MM.1S (cell line): ENCODE measurements around the gene IRF2BPL.

ENCODE experiments used
- DNase-seq: peaks from one replicate; pipeline ENCODE4 v3.0.0-alpha.2; 2015
- H2AFZ ChIP-seq: fragments of 300-600 bp; sonication (generic); 2 replicates; pipeline ENCODE4 v1.6.0; 2016; ENCODE audit warnings: antibody characterized with exemption, low read length
- H3F3A ChIP-seq: fragments of 300-600 bp; sonication (generic); 2 replicates; pipeline ENCODE4 v1.6.1; 2016; ENCODE audit warnings: mild to moderate bottlenecking, antibody characterized with exemption, low read length, moderate library complexity, mixed read lengths; ENCODE audit not compliant: insufficient read depth
- H3K27ac ChIP-seq: fragments of 300-600 bp; sonication (generic); 2 replicates; pipeline ENCODE4 v1.5.1; 2016; ENCODE audit warnings: mild to moderate bottlenecking, low read length
- H3K27me3 ChIP-seq: fragments of 300-600 bp; sonication (generic); replicated peaks from 2 replicates; pipeline ENCODE4 v1.6.0; 2016; ENCODE audit warnings: low read length; ENCODE audit not compliant: insufficient read depth
- H3K36me3 ChIP-seq: fragments of 300-600 bp; sonication (generic); replicated peaks from 2 replicates; pipeline ENCODE4 v1.6.1; 2016; ENCODE audit warnings: mild to moderate bottlenecking, low read length, mixed read lengths; ENCODE audit not compliant: insufficient read depth
- H3K4me1 ChIP-seq: fragments of 300-600 bp; sonication (generic); 2 replicates; pipeline ENCODE4 v1.6.1; 2016; ENCODE audit warnings: low read length, mixed read lengths
- H3K4me2 ChIP-seq: fragments of 300-600 bp; sonication (generic); 2 replicates; pipeline ENCODE4 v1.6.0; 2016; ENCODE audit warnings: low read depth, low read length
- H3K4me3 ChIP-seq: fragments of 300-600 bp; sonication (generic); 2 replicates; pipeline ENCODE4 v1.5.1; 2016; ENCODE audit warnings: low read length, mixed read lengths
- H3K79me2 ChIP-seq: fragments of 300-600 bp; sonication (generic); 2 replicates; pipeline ENCODE4 v1.6.1; 2016; ENCODE audit warnings: mixed run types, low read length, mixed read lengths
- H3K9ac ChIP-seq: fragments of 300-600 bp; sonication (generic); 2 replicates; pipeline ENCODE4 v1.6.1; 2016; ENCODE audit warnings: low read length, mixed read lengths
- H3K9me2 ChIP-seq: fragments of 300-600 bp; sonication (generic); replicated peaks from 2 replicates; pipeline ENCODE4 v1.6.1; 2016; ENCODE audit warnings: mild to moderate bottlenecking, low read length, mixed read lengths; ENCODE audit not compliant: insufficient read depth
- H3K9me3 ChIP-seq: fragments of 300-600 bp; sonication (generic); replicated peaks from 2 replicates; pipeline ENCODE4 v1.6.1; 2016; ENCODE audit warnings: mild to moderate bottlenecking, low read length, mixed read lengths; ENCODE audit not compliant: insufficient read depth
- H4K20me1 ChIP-seq: fragments of 300-600 bp; sonication (generic); 2 replicates; pipeline ENCODE4 v1.6.1; 2016; ENCODE audit warnings: mild to moderate bottlenecking, low read length, moderate library complexity, mixed read lengths; ENCODE audit not compliant: insufficient read depth
- CTCF ChIP-seq: fragments of 300-600 bp; sonication (generic); IDR thresholded peaks from 2 replicates; pipeline ENCODE4 v1.5.1; 2016; ENCODE audit warnings: antibody characterized with exemption, low read length, mixed read lengths
- EZH2 ChIP-seq: fragments of 300-600 bp; sonication (generic); optimal IDR thresholded peaks from 2 replicates; pipeline ENCODE3; 2017; ENCODE audit warnings: low read depth, mild to moderate bottlenecking, antibody characterized with exemption, low read length, mixed read lengths
- EZH2phosphoT487 ChIP-seq: fragments of 300-600 bp; sonication (generic); IDR thresholded peaks from 2 replicates; pipeline ENCODE4 v1.6.1; 2018; ENCODE audit warnings: antibody characterized with exemption, low read length

Gene IRF2BPL

GRCh38 chr14:77018785-77019184, 9.7 kb downstream of the IRF2BPL start:
- no peak for DNase-seq
- TF ChIP-seq CTCF = no peak
- no peak for TF ChIP-seq EZH2phosphoT487
- TF ChIP-seq EZH2 = no peak
- peaks cover 29% of the 10 kb centered on the region for H3K4me1 ChIP-seq

DNA sequence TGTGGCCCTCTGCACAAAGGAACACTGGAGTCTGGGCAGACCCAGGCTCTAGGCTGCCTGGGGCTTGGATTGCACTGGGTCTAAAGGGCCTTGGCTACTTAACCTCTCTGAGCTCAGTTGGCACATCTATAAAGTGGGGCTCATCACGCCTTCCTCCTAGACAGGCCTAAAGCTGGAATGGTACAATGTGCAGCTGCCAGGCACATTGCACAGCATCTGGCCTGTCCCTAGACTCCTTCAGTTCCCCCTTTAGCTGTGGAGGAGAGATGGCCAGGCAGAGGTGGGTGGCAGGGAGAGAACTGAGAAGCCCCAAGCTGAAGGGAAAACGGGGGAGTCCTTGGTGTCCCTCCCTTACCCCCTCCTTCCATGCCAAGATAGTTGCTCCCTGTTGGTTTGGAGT, 10.8 kb downstream of the IRF2BPL start:
- no peak overlapping the region for H3K4me2 ChIP-seq
- H3K4me1 ChIP-seq = peaks cover 19% of the 10 kb centered on the region
- H4K20me1 ChIP-seq = no peaks in the 10 kb centered on the region
- H3K9me3 ChIP-seq = no peaks in the 10 kb centered on the region
- H3K9me2 ChIP-seq = no peaks in the 10 kb centered on the region
- H3K4me3 ChIP-seq = no peak overlapping the region
- H2AFZ ChIP-seq = no peak overlapping the region
- TF ChIP-seq EZH2phosphoT487 (no peak), CTCF (no peak), EZH2 (no peak)
- no peak for DNase-seq
- H3K27ac ChIP-seq = no peak overlapping the region
- H3K36me3 ChIP-seq = no peaks in the 10 kb centered on the region
- peaks cover 11% of the 10 kb centered on the region for H3F3A ChIP-seq
- no peaks in the 10 kb centered on the region for H3K79me2 ChIP-seq
- no peak overlapping the region for H3K9ac ChIP-seq
- no peaks in the 10 kb centered on the region for H3K27me3 ChIP-seq

More at GRCh38 chr14:77018785-77019184, 9.7 kb downstream of the IRF2BPL start:
- no peak overlapping the region for H3K4me2 ChIP-seq
- no peak overlapping the region for H3K27ac ChIP-seq
- no peaks in the 10 kb centered on the region for H3K79me2 ChIP-seq
- H3K9ac ChIP-seq = no peak overlapping the region
- H3K9me3 ChIP-seq = no peaks in the 10 kb centered on the region
- no peak overlapping the region for H3K4me3 ChIP-seq
- no peaks in the 10 kb centered on the region for H3K9me2 ChIP-seq
- no peaks in the 10 kb centered on the region for H3K27me3 ChIP-seq
- no peak overlapping the region for H2AFZ ChIP-seq
- H4K20me1 ChIP-seq = no peaks in the 10 kb centered on the region
- no peaks in the 10 kb centered on the region for H3K36me3 ChIP-seq
- peaks cover 22% of the 10 kb centered on the region for H3F3A ChIP-seq

- no peak overlapping the region for H3K4me3 ChIP-seq
- no peak overlapping the region for H3K4me2 ChIP-seq
- H3K27ac ChIP-seq = no peak overlapping the region
- H3K79me2 ChIP-seq = no peaks in the 10 kb centered on the region
- no peak overlapping the region for H3K9ac ChIP-seq
- DNase-seq = no peak
- H3K4me1 ChIP-seq = no peaks in the 10 kb centered on the region
- TF ChIP-seq EZH2 = no peak
- no peak for TF ChIP-seq EZH2phosphoT487
- no peak for TF ChIP-seq CTCF
- H3K27me3 ChIP-seq = no peaks in the 10 kb centered on the region
- H3K36me3 ChIP-seq = no peaks in the 10 kb centered on the region
- H2AFZ ChIP-seq = no peak overlapping the region
- no peaks in the 10 kb centered on the region for H3F3A ChIP-seq
- no peaks in the 10 kb centered on the region for H3K9me2 ChIP-seq
- H4K20me1 ChIP-seq = no peaks in the 10 kb centered on the region
- no peaks in the 10 kb centered on the region for H3K9me3 ChIP-seq
Observed at GRCh38 chr14:77014734-77015133, 13.8 kb downstream of the IRF2BPL start.
